Measurements from ENCODE around the gene OR10J1.
"Not testable (repeated sequence)": the region's sequence is repeated elsewhere in the genome, so short reads cannot be mapped to it uniquely, and the experiment has no call there.

Gene OR10J1

GRCh38 chr1:159449605-159450004 lies 10.1 kb downstream of the OR10J1 start:
- H3K9me3 Mint-ChIP-seq: peaks cover 24% of the 10 kb centered on the region
- H3K4me1 Mint-ChIP-seq (ENCODE audit: low read depth); H3K36me3 Mint-ChIP-seq (ENCODE audit: low read depth); H3K4me3 Mint-ChIP-seq; H3K27me3 Mint-ChIP-seq (ENCODE audit: low read depth); H3K27ac Mint-ChIP-seq: not testable (repeated sequence)

GRCh38 chr1:159459551-159459950 lies 20.0 kb downstream of the OR10J1 start:
- Mint-ChIP-seq H3K27ac (no peak overlapping the region), H3K4me3 (no peak overlapping the region), H3K27me3 (ENCODE audit: low read depth) (no peaks in the 10 kb centered on the region), H3K4me1 (ENCODE audit: low read depth) (no peaks in the 10 kb centered on the region), H3K9me3 (peaks cover 9% of the 10 kb centered on the region), H3K36me3 (ENCODE audit: low read depth) (no peaks in the 10 kb centered on the region)

GRCh38 chr1:159465191-159465603 lies 25.7 kb downstream of the OR10J1 start:
- no peaks in the 10 kb centered on the region for H3K4me1 Mint-ChIP-seq (ENCODE audit: low read depth)
- no peaks in the 10 kb centered on the region for H3K27me3 Mint-ChIP-seq (ENCODE audit: low read depth)
- no peak overlapping the region for H3K4me3 Mint-ChIP-seq

GRCh38 chr1:159468321-159468720 lies 28.8 kb downstream of the OR10J1 start:
- no peaks in the 10 kb centered on the region for H3K27me3 Mint-ChIP-seq (ENCODE audit: low read depth)
- H3K4me3 Mint-ChIP-seq: no peak overlapping the region
- no peak overlapping the region for H3K27ac Mint-ChIP-seq
- no peaks in the 10 kb centered on the region for H3K36me3 Mint-ChIP-seq (ENCODE audit: low read depth)
- no peaks in the 10 kb centered on the region for H3K4me1 Mint-ChIP-seq (ENCODE audit: low read depth)
- no peaks in the 10 kb centered on the region for H3K9me3 Mint-ChIP-seq

More at GRCh38 chr1:159465191-159465603, 25.7 kb downstream of the OR10J1 start:
- H3K9me3 Mint-ChIP-seq: peaks cover 9% of the 10 kb centered on the region
- no peaks in the 10 kb centered on the region for H3K36me3 Mint-ChIP-seq (ENCODE audit: low read depth)
- H3K27ac Mint-ChIP-seq: no peak overlapping the region

- Mint-ChIP-seq H3K9me3 (no peaks in the 10 kb centered on the region), H3K27ac (no peak overlapping the region), H3K27me3 (ENCODE audit: low read depth) (no peaks in the 10 kb centered on the region), H3K36me3 (ENCODE audit: low read depth) (no peaks in the 10 kb centered on the region), H3K4me1 (ENCODE audit: low read depth) (no peaks in the 10 kb centered on the region), H3K4me3 (no peak overlapping the region)
Measured at GRCh38 chr1:159469921-159470533, 30.5 kb downstream of the OR10J1 start.

GRCh38 chr1:159473335-159473734 lies 33.8 kb downstream of the OR10J1 start:
- Mint-ChIP-seq H3K27ac (no peak overlapping the region), H3K4me1 (ENCODE audit: low read depth) (no peaks in the 10 kb centered on the region), H3K27me3 (ENCODE audit: low read depth) (no peaks in the 10 kb centered on the region), H3K36me3 (ENCODE audit: low read depth) (no peaks in the 10 kb centered on the region), H3K9me3 (no peaks in the 10 kb centered on the region), H3K4me3 (no peak overlapping the region)

- no peak overlapping the region for H3K27ac Mint-ChIP-seq
- no peaks in the 10 kb centered on the region for H3K4me1 Mint-ChIP-seq (ENCODE audit: low read depth)
- no peaks in the 10 kb centered on the region for H3K9me3 Mint-ChIP-seq
- H3K36me3 Mint-ChIP-seq (ENCODE audit: low read depth): no peaks in the 10 kb centered on the region
- H3K4me3 Mint-ChIP-seq: no peak overlapping the region
- H3K27me3 Mint-ChIP-seq (ENCODE audit: low read depth): no peaks in the 10 kb centered on the region
Measured at GRCh38 chr1:159474926-159475325, 35.4 kb downstream of the OR10J1 start.

- no peak overlapping the region for H3K27ac Mint-ChIP-seq
- H3K36me3 Mint-ChIP-seq (ENCODE audit: low read depth): no peaks in the 10 kb centered on the region
- H3K4me3 Mint-ChIP-seq: no peak overlapping the region
- no peaks in the 10 kb centered on the region for H3K9me3 Mint-ChIP-seq
- no peaks in the 10 kb centered on the region for H3K27me3 Mint-ChIP-seq (ENCODE audit: low read depth)
- no peaks in the 10 kb centered on the region for H3K4me1 Mint-ChIP-seq (ENCODE audit: low read depth)
Measured at GRCh38 chr1:159483501-159483900, 44.0 kb downstream of the OR10J1 start.

All from T-helper 1 cell treated with Interleukin-12 subunit alpha and Interleukin-12 subunit beta and Interleukin-4 antibody, amounts not matched to agents 30 μg/mL and 1 μg/mL, for 36 hours (primary cell).